Smooth muscle cell (in vitro differentiated cells): ENCODE data around the gene ARHGAP5. TPM values are rescaled to one million over a fixed set of nuclear protein-coding genes. Genes with fewer than 3 reads are reported as not detected.

Experiments
- DNase-seq: peaks from one replicate; lab custom pipeline; 2025; ENCODE audit not compliant: unreplicated experiment; lab: John Stamatoyannopoulos, UW
- H2AFZ ChIP-seq: fragments of 200-600 bp; sonication (generic); 2 replicates; pipeline ENCODE4 v1.6.0; 2016; ENCODE audit warnings: antibody characterized with exemption, low read depth, mild to moderate bottlenecking
- H3F3A ChIP-seq: fragments of 200-600 bp; sonication (generic); 2 replicates; pipeline ENCODE4 v1.6.0; 2017; ENCODE audit warnings: antibody characterized with exemption, low read depth
- H3K27ac ChIP-seq: fragments of 200-600 bp; sonication (generic); 2 replicates; pipeline ENCODE4 v1.5.1; 2016; ENCODE audit warnings: low read depth, mild to moderate bottlenecking
- H3K27me3 ChIP-seq: fragments of 200-600 bp; sonication (generic); 2 replicates; pipeline ENCODE4 v1.6.1; 2016; ENCODE audit warnings: low read depth, mild to moderate bottlenecking
- H3K36me3 ChIP-seq: fragments of 200-600 bp; sonication (generic); 2 replicates; pipeline ENCODE4 v1.5.1; 2016; ENCODE audit warnings: low read depth
- H3K4me1 ChIP-seq: fragments of 200-600 bp; sonication (generic); 2 replicates; pipeline ENCODE4 v1.5.1; 2016; ENCODE audit warnings: low read depth
- H3K4me2 ChIP-seq: fragments of 200-600 bp; sonication (generic); 2 replicates; pipeline ENCODE4 v1.6.0; 2016; ENCODE audit warnings: mild to moderate bottlenecking
- H3K4me3 ChIP-seq: fragments of 200-600 bp; sonication (generic); 2 replicates; pipeline ENCODE4 v1.5.1; 2016; ENCODE audit warnings: mild to moderate bottlenecking
- H3K79me2 ChIP-seq: fragments of 200-600 bp; sonication (generic); 2 replicates; pipeline ENCODE4 v1.6.0; 2016; ENCODE audit warnings: low read depth, mild to moderate bottlenecking
- H3K9ac ChIP-seq: fragments of 200-600 bp; sonication (generic); 2 replicates; pipeline ENCODE4 v1.6.0; 2016; ENCODE audit warnings: low read depth
- H3K9me3 ChIP-seq: fragments of 200-600 bp; sonication (generic); replicated peaks from 2 replicates; pipeline ENCODE4 v1.5.1; 2016; ENCODE audit warnings: low read depth
- H4K20me1 ChIP-seq: fragments of 200-600 bp; sonication (generic); 2 replicates; pipeline ENCODE4 v1.6.0; 2016; ENCODE audit warnings: low read depth
- CTCF ChIP-seq: fragments of 200-600 bp; sonication (generic); IDR thresholded peaks from 2 replicates; pipeline ENCODE4 v1.5.1; 2017; ENCODE audit warnings: borderline replicate concordance, mild to moderate bottlenecking, antibody characterized with exemption; ENCODE audit not compliant: insufficient read depth, poor library complexity, severe bottlenecking
- WGBS: methylation state at CpG from one replicate; pipeline ENCODE4 v1.1.7; 2016; ENCODE audit warnings: low lambda C conversion rate; 5-methylcytosine and 5-hydroxymethylcytosine counted together
- polyA plus RNA-seq: library from polyadenylated mRNA; unstranded; fragments of >200 nt; fragmentation: Nextera tagmentation; extraction: Ambion mirVana; gene quantifications from 2 replicates; pipeline ENCODE4 v1.2.1, GENCODE V29; 2016
- total RNA-seq: library from RNA; depleted of rRNA; stranded (reverse); fragments of >200 nt; gene quantifications from 2 replicates; pipeline ENCODE4 v1.2.3, GENCODE V29; 2014

ARHGAP5 gene
- total and polyA plus RNA-seq, 2 experiments from 2014 or later = 24.1 to 217 TPM

DNA sequence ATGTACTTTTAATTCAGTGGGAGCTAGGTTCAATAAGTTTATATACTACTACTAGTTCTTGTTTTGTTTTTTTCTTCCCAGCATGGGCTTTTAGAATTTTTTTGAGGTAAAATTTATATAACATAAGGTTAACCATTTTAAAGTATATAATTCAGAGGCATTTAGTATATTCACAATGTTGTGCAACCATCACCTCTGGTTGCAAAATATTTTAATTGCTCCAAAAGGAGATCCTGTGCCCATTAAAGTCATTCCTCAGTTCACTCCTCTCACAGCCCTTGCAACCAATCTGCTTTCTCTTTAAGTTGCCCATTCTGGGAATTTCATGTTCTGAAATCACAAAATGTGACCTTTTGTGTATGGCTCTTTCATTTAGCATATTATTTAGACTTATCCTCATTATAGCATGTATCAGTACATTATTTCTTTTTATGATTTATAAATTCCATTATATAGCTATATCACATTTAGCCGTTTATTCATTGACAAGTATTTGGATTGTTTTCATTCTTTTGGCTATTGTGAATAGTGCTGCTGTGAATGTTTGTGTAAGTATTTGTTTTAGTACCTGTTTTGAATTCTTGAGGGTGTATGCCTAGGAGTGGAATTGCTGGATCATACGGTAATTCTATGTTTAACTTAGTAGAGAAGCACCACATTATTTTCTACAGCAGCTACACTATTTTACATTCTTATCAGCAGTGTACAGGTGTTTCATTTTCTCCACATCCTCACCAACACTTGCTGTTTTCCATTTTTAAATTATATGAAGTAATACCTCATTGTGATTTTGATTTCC lies 59.1 kb downstream of the ARHGAP5 start:
- Histone ChIP-seq H3K27me3 (no peaks in the 10 kb centered on the region), H3K4me2 (no peak overlapping the region), H3K4me1 (no peaks in the 10 kb centered on the region), H3K79me2 (peaks cover 92% of the 10 kb centered on the region), H3F3A (no peaks in the 10 kb centered on the region), H4K20me1 (peaks cover 68% of the 10 kb centered on the region), H3K4me3 (no peak overlapping the region), H2AFZ (no peak overlapping the region), H3K9me3 (peaks cover 25% of the 10 kb centered on the region), H3K36me3 (peaks cover 33% of the 10 kb centered on the region), H3K9ac (no peak overlapping the region), H3K27ac (no peak overlapping the region)
- no peak for TF ChIP-seq CTCF
- DNase-seq = no peak
- whole genome bisulfite sequencing = 96% methylated on average over 2 of the region's 2 CpGs

DNA sequence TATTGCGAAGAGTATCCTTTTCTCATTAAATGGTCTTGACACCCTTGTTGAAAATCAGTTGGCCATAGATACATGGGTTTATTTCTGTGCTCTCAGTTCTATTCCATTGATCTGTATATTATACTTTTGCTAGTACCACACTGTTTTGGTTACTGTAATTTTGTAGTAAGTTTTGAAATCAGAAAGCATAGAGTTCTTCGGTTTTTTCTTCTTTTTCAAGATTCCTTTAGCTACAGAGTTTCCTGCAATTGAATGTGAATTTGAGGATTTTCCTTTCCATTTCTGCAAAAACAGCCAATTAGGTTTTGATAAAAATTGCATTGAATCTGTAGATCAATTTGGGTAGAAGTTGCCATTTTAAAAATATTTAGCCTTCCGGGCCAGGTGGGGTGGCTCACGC lies 60.2 kb downstream of the ARHGAP5 start:
- Histone ChIP-seq H3K4me1 (no peaks in the 10 kb centered on the region), H3K4me3 (no peak overlapping the region), H3K4me2 (no peak overlapping the region), H3K27me3 (no peaks in the 10 kb centered on the region), H3K27ac (no peak overlapping the region), H2AFZ (no peak overlapping the region), H3K9me3 (peaks cover 25% of the 10 kb centered on the region), H3K36me3 (peaks cover 33% of the 10 kb centered on the region), H4K20me1 (peaks cover 68% of the 10 kb centered on the region), H3K79me2 (peaks cover 92% of the 10 kb centered on the region), H3K9ac (no peak overlapping the region), H3F3A (no peaks in the 10 kb centered on the region)
- no peak for DNase-seq
- TF ChIP-seq CTCF = no peak
- WGBS = 97% methylated on average over 4 of the region's 4 CpGs

DNA sequence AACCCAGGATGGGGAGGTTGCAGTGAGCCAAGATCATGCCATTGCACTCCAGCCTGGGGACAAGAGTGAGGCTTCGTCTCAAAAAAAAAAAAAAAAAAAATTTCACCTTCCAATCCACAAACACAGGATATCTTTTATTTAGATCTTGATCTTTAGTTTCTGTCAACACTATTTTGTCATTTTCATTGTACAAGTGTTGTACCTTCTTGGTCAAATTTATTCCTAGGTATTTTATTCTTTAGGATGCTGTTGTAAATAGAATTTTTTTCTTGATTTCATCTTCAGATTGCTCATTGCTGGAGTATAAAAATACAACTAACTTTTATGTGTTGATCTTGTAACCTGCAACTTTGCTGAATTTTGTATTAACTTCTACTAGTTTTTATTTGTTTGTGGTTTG lies 60.8 kb downstream of the ARHGAP5 start:
- Histone ChIP-seq H3K4me2 (no peak overlapping the region), H3K9ac (no peak overlapping the region), H3F3A (no peaks in the 10 kb centered on the region), H3K27me3 (no peaks in the 10 kb centered on the region), H3K4me1 (no peaks in the 10 kb centered on the region), H3K36me3 (peaks cover 33% of the 10 kb centered on the region), H3K79me2 (peaks cover 96% of the 10 kb centered on the region), H3K4me3 (no peak overlapping the region), H3K27ac (no peak overlapping the region), H4K20me1 (peaks cover 72% of the 10 kb centered on the region), H3K9me3 (peaks cover 25% of the 10 kb centered on the region), H2AFZ (no peak overlapping the region)
- no peak for DNase-seq
- WGBS = 96% methylated on average over 1 of the region's 1 CpG
- TF ChIP-seq CTCF = no peak

- no peak for DNase-seq
- 100% methylated on average over 1 of the region's 1 CpG for WGBS
- H3K27ac ChIP-seq = no peak overlapping the region
- peaks cover 20% of the 10 kb centered on the region for H3K36me3 ChIP-seq
- H3K4me3 ChIP-seq = no peak overlapping the region
- peaks cover 11% of the 10 kb centered on the region for H3K9me3 ChIP-seq
- H3K27me3 ChIP-seq = no peaks in the 10 kb centered on the region
- no peak overlapping the region for H2AFZ ChIP-seq
- no peak overlapping the region for H3K9ac ChIP-seq
- peaks cover 89% of the 10 kb centered on the region for H4K20me1 ChIP-seq
- H3K4me2 ChIP-seq = no peak overlapping the region
- no peaks in the 10 kb centered on the region for H3F3A ChIP-seq
- TF ChIP-seq CTCF = no peak
- peaks cover 96% of the 10 kb centered on the region for H3K79me2 ChIP-seq
- no peaks in the 10 kb centered on the region for H3K4me1 ChIP-seq
Observed at GRCh38 chr14:32142341-32142740, 65.2 kb downstream of the ARHGAP5 start.
